GM13976 (cell line): ENCODE measurements around the gene HYAL3.

Source experiments
- DNase-seq: peaks from one replicate; pipeline ENCODE4 v3.0.0; 2012; ENCODE audit warnings: low spot score
- CTCF ChIP-seq: IDR thresholded peaks from 2 replicates; pipeline ENCODE4 v1.5.1; 2012; ENCODE audit warnings: borderline replicate concordance, mild to moderate bottlenecking; ENCODE audit not compliant: insufficient read depth; ENCODE audit errors: extremely low read depth, missing control alignments, control extremely low read depth
- in situ Hi-C: fragments of 300-500 bp; cut with MboI; formaldehyde crosslinking; loops from one replicate; pipeline ENCODE4 v1.12.0; 2022; ENCODE audit warnings: low sequenced_read_pairs, mixed read lengths, inconsistent platforms; ENCODE audit not compliant: unreplicated experiment

The HYAL3 gene

DNA sequence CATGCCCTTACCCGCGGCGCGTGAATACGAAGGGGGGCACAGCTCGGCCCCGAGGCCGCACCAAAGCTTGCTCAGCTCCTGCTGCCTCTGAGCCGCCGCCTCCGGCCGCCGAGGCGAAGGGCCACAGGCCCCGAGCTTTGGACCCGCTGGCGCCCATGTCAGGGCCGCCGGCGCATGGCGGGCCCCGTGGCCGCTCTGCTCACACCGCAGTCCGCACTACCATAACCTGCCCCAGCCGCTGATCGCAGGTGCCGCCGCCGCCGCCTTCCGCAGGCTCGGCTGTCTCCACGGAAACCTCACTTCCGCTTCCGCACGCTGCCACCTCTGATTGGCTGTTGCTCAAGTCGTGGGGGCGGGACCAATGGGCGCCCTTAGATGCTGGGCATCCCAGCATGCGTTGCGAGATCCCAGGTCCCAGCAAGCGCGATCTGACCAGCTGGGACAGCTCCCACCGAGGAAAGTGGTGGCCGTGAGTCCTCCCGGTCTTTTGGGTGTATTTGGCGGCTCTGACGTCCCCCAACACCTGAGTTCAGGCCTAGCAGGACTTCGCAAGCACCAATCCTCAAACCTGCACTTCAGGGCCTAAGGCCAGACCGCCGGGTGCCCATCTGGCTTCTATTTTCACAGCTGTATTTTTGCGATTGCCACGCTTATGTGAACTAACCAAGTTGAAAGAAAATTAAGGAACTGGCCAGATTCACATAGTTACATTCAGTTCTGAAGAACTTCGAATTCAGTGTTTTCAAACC is 28.9 kb upstream of the HYAL3 start, which contains the start of gene TUSC2:
TSS of gene TUSC2 (minus strand) at position 281 of the 749 bp plus-strand sequence. CDS start at position 157, 124 bp downstream.
- no peak for TF ChIP-seq CTCF
- in situ Hi-C loops = no loop called here
- DNase-seq = peak; percentile 98

DNA sequence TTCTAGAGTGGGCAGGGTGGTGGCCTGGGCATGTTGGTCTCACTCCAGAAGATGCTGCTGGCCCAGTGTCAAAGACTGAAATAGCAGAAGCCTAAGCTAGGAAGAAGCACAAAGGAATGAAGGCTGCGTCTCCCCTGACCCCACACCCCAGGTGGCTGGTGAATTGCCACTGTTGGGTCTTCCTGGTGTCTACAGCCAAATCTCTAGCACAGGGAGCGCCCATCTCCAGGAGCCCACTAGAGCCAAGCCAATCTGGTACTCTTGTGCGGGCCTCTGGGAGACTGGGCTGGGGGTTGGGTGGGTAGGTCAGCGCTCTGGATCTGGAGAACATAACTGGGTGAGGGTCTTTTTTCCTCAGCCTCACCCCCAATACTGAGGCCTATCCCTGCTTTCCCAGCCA is 27.9 kb upstream of the HYAL3 start:
- in situ Hi-C loops = no loop called here
- TF ChIP-seq CTCF = no peak
- no peak for DNase-seq

GRCh38 chr3:50326182-50326541 is 27.0 kb upstream of the HYAL3 start:
- TF ChIP-seq CTCF = no peak
- no peak for DNase-seq
- in situ Hi-C loops = no loop called here

GRCh38 chr3:50325497-50326181 is 26.4 kb upstream of the HYAL3 start:
- no peak for DNase-seq
- TF ChIP-seq CTCF = no peak
- in situ Hi-C loops = no loop called here

DNA sequence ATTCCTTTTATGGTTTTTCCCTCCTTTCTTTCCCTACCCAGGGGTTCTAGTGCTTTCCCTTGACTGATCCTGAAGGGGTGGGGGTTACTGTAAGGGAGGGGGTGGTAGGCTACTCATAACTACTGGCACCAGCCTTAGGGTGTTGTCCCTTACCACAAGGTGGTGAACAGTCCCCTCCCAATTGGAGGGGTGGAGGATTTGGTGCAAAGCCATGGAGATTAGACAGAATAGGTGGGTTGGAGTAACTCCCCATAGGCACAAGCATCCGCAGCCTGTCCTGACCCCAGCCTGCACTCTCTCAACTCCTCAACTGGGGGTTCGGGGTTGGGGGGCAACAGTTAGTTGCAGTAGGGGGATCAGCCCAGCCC is 25.9 kb upstream of the HYAL3 start:
- in situ Hi-C loops = no loop called here
- DNase-seq = no peak
- no peak for TF ChIP-seq CTCF

DNA sequence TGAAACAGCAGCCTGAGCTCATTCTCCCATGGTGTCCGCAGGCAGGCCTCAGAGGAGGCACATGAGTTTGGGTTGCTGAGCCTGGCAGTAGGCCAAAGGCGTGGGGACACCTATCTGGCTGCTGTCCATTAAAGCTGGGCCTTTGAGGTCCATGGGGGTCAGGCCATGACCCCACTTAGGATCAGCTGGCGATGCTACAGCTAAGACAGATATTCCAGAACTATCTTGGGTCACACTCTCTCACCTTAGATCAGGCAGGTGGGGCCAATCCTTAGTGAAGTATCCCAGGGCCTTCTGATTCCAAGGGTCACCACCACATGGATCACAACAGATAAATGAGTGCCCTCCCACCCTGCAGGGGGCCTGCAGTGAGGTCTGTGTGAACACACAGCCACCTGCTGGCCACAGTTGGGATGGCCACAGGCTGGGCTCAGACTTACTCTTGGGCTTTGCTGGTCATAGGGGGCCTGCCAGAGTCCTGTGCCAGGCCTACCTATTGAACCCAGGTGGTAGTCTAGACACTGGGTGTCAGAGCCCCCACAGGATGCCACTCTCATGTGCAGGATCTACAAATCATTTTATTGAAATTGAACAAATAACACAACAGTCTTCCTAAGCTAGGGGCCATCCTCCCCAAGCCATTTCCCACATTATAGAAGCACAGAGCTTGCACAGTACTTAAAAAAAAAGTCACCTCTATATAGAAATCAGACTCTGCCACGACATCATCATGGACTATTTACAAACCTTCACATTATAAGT is 25.3 kb upstream of the HYAL3 start:
- peak; percentile 72 for DNase-seq

More for the DNA sequence above, 25.3 kb upstream of the HYAL3 start:
- in situ Hi-C loops = no loop called here
- TF ChIP-seq CTCF = peak; percentile 73
